GM21717 (cell line): ENCODE data around the gene PDE5A.

Experiments used
- ATAC-seq: cut with Tn5 transposase; IDR thresholded peaks from one replicate; pipeline ENCODE4 v1.9.1; 2021; ENCODE audit warnings: mild to moderate bottlenecking, moderate library complexity; ENCODE audit not compliant: unreplicated experiment

Gene PDE5A

GRCh38 chr4:119628281-119629141 lies at the start of gene PDE5A:
Gene PDE5A (minus strand): TSS chr4:119628804. CDS start chr4:119628671, 133 bp downstream.
- peak; percentile 90 for ATAC-seq

GRCh38 chr4:119676101-119676500 lies 47.5 kb upstream of the PDE5A start:
- ATAC-seq, result no peak

DNA sequence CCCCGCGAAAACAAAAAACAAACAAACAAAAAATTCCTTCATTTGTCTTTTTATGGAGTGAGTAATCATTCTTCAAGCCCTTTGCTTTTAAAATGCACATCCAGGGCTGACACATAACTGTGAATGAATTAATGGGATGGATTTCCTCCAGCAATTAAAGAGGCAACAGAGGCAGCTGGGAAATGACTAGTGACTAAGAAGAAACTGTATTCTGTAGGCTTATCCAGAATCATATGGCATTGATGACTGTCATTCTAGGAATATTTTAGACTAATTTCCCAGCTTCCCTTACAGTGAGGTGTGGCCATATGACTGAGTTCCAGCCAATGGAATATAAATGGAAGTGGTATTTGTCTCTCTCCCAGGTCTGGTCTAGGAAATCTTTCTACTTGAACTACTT lies 46.8 kb upstream of the PDE5A start:
- ATAC-seq, result no peak

- no peak for ATAC-seq
These were observed 44.3 kb upstream of the PDE5A start for GRCh38 chr4:119672938-119673337.

GRCh38 chr4:119672086-119672485 lies 43.5 kb upstream of the PDE5A start:
- no peak for ATAC-seq

- ATAC-seq, result no peak
These were observed 42.6 kb upstream of the PDE5A start for GRCh38 chr4:119671205-119671604.

DNA sequence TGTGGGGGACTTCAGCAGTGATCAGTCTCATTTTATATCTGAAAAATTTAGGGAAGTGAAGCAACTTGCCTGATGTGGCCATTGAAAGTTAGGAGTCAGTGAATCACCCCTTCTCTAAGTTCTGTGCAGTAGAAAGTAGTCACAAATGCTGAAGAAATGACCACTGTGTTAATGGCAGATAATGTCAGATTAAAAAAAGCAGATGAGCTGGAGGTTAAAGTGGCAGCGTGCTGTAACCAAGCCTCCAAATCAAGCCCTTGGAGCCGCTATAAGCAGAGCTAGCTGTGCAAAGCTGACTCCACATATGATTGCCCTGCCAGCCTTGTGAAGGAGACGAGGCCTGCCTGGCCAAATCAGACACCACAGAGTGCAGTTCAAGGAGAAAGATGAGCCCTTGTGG lies 39.2 kb upstream of the PDE5A start:
- no peak for ATAC-seq

DNA sequence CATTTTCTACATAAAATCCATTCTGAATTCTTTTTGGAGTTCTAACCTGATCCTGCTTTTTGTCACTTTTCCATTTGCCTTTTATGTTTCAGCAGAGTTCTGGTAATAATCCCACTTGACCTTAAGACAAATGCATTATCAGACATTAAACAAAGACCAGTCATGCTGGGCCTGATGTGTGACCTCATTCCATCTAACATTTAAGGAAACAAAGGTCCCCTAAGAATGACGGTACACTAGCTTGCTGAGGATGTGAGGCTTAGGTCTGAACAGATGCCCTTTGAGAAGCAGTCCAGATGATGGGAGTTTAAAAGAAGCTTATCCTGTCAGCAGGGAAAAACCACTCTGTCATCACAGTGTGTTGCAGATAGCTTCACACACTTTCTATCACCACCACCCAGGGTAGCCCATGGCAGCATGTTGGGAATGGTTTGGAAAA lies 38.1 kb upstream of the PDE5A start:
- no peak for ATAC-seq

- ATAC-seq, result no peak
These were observed 37.1 kb upstream of the PDE5A start for GRCh38 chr4:119665752-119666151.

GRCh38 chr4:119664168-119664907 lies 35.7 kb upstream of the PDE5A start:
- peak; percentile 53 for ATAC-seq

DNA sequence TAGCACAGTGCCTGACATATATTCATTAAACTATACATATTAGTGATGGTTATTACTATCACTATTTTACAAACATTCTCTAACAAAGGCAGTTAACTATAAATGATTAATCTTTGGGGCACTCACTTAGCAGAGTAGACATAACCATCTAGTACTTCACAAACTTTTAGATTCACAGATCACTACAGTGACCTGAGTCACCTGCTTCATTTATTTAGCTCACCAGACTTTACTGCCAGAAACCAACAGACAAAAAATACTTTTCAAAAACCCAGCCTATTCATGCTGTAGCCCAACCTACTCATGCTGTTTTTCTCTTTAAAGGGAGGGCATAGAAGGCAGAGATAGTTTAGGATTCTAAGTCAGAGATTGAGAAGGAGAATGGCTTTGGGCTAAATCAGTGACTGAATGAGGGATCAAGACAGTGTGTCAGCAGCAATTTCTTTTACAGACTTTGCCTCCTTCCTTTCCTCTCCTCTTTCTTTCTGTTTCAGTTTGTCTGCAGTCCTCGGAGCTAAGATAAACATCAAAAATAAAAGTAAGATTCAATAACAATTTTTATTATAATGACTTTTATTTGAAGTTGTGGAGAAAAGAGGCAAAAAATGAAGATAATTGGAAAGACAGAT lies 34.7 kb upstream of the PDE5A start:
- ATAC-seq, result peak; percentile 59

DNA sequence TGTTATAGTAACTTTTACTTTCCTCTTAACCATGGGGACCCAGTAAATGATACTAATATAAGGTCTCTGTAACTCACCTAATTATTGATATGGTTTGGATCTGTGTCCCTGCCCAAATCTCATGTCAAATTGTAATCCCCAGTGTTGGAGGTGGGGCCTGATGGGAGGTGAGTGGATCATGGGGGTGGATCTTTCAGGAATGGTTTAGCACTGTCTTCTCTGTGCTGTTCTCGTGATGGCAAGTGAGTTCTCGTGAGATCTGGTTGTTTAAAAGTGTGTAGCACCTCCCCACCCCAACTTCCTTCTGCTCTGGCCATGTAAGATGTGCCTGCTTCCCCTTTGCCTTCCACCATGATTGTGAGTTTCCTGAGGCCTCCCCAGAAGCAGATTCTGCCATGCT lies 34.0 kb upstream of the PDE5A start:
- peak; percentile 25 for ATAC-seq

- ATAC-seq, result no peak
These were observed 32.6 kb upstream of the PDE5A start for GRCh38 chr4:119661231-119661630.

GRCh38 chr4:119659576-119659975 lies 31.0 kb upstream of the PDE5A start:
- no peak for ATAC-seq

DNA sequence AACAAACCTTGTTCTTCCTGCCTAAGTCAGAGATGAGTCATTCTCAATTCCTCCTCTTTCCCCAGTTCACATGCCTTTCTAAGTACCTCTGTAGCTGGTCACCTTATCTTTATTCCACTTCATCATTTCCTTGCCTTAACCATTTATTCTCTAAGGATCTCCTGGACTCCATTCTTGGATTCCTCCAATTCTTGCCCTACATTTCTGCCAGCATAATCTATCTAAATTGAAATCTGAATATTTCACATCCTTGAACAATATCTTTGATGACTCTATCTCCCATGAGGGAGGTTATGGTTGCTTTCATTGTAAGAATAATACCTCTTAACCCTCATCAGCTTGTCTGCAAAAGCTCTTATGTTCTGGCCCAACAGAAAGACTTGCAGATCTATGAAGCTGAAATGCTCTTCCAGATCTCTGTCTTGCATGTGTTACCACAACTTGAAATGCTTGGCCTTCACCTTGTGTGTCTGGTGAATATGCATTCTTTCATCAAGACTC lies 28.6 kb upstream of the PDE5A start:
- no peak for ATAC-seq

- ATAC-seq, result no peak
These were observed 27.7 kb upstream of the PDE5A start for GRCh38 chr4:119656342-119656741.

DNA sequence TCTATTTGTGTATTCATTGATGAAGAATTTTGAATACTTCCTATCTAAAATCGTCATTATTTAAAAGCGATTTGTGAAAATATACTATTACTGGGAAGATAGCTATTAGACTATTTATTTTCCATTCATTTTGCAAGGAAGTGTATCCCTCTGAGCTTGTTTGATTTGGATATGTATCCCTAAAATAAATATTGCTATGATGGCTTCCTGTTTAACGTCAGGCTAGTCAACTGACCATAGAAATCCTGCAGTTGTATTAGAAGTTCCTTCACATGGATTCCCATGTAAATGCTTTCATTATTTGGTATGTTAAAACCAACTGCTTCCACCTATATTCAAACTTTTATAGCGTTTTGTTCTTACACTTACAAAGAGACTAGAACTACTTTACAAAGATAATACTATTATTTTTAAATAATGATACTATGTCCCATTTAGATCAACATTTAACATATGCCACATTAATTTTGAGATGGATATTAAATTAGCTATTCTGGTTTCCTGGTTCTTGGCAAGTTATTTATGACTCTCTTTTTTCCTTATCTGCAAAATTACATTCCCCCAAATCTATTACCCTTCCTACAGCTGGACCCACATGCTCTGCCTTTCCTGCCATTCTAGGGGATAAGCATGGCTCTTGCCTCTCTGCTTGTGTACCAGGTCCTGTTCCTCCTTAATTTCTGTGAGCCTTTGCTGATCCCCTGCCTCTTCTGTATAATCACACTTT lies 26.7 kb upstream of the PDE5A start:
- no peak for ATAC-seq

- no peak for ATAC-seq
These were observed 25.4 kb upstream of the PDE5A start for GRCh38 chr4:119653990-119654389.

DNA sequence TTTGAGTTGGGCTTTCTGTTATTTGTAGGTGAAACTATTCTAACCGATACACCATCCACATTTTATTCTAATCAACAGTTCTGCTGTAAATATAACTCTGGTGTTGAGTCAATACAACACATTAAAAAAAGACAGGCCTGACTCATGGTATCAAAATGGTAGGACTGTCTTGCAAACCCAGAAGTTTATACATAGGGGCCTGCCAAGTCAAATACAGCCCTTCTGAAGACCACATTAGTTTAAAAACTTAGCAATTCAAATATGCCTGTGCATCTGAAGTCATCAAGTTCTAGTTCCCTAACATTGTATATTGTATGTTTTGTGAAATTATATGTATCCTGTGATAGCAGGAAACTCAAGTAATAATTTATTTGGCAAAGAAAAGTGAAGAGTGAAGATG lies 24.4 kb upstream of the PDE5A start:
- ATAC-seq, result no peak

GRCh38 chr4:119648398-119648797 lies 19.8 kb upstream of the PDE5A start:
- no peak for ATAC-seq

GRCh38 chr4:119647558-119647957 lies 19.0 kb upstream of the PDE5A start:
- no peak for ATAC-seq
